K562 (cell line): ENCODE results near the gene FLAD1. TPM values are rescaled to one million over a fixed set of nuclear protein-coding genes. Genes with fewer than 3 reads are reported as not detected.

Source experiments
- ARNT ChIP-seq, 2 experiments: fragments of 450-650 bp; IDR thresholded peaks; 2 replicates each; pipeline ENCODE4 v1.6.1; 2016; ENCODE audit warnings: mild to moderate bottlenecking in 1 of 2
- BRD4 ChIP-seq: fragments of 200-600 bp; sonication (generic); IDR thresholded peaks from 2 replicates; pipeline ENCODE4 v1.6.1; 2017; ENCODE audit warnings: inconsistent platforms
- CTCF ChIP-seq, 3 experiments: IDR thresholded peaks in 2 of 3; conservative IDR thresholded peaks in 1 of 3; 2 replicates each; pipeline ENCODE4 v1.5.1; 2011 to 2012; ENCODE audit warnings: low read length in 3 of 3, mild to moderate bottlenecking in 3 of 3, control low read depth in 2 of 3, improper control_type of control experiment in 1 of 3, inconsistent platforms in 1 of 3, low read depth in 1 of 3, mixed read lengths in 1 of 3, moderate library complexity in 1 of 3; ENCODE audit not compliant: insufficient read depth in 2 of 3
- GATAD2B ChIP-seq: fragments of 450-650 bp; IDR thresholded peaks from 2 replicates; pipeline ENCODE4 v1.6.1; 2017; ENCODE audit warnings: mild to moderate bottlenecking, borderline replicate concordance
- HOXB6 ChIP-seq: fragments of 250-450 bp; sonication (Bioruptor Pico); IDR thresholded peaks from 2 replicates; pipeline ENCODE4 v1.5.1; 2022; ENCODE audit warnings: mild to moderate bottlenecking, borderline replicate concordance
- KLF16 ChIP-seq: IDR thresholded peaks from 2 replicates; pipeline ENCODE4 v1.6.1; 2016; ENCODE audit warnings: antibody characterized with exemption
- PBX2 ChIP-seq, 2 experiments: IDR thresholded peaks in 1 of 2; conservative IDR thresholded peaks in 1 of 2; 2 replicates each; pipeline ENCODE4 v1.6.1; 2016; ENCODE audit warnings: low read depth in 2 of 2, mild to moderate bottlenecking in 1 of 2, missing compliant biosample characterization in 1 of 2, missing genetic modification characterization in 1 of 2, moderate library complexity in 1 of 2
- SAFB ChIP-seq: fragments of 200-400 bp; formaldehyde crosslinking; IDR thresholded peaks from 2 replicates; pipeline ENCODE4 v1.6.1; 2017; ENCODE audit warnings: low read depth, low read length, borderline replicate concordance
- TAF1 ChIP-seq: IDR thresholded peaks from 2 replicates; pipeline ENCODE4 v1.6.1; 2011; ENCODE audit warnings: mild to moderate bottlenecking, low read length, moderate library complexity; ENCODE audit not compliant: insufficient read depth, control insufficient read depth, severe bottlenecking; ENCODE audit errors: extremely low read depth
- ZC3H4 ChIP-seq: sonication (generic); formaldehyde crosslinking; IDR thresholded peaks from 2 replicates; pipeline ENCODE4 v1.9.0; 2021; ENCODE audit warnings: missing genetic modification reagents, borderline replicate concordance
- ZNF407 ChIP-seq: fragments of 450-650 bp; IDR thresholded peaks from 2 replicates; pipeline ENCODE4 v1.6.1; 2016; ENCODE audit warnings: low read depth
- ZNF639 ChIP-seq, 2 experiments: fragments of 200-800 bp in 1 of 2; sonication (Bioruptor generic) in 1 of 2; sonication (generic) in 1 of 2; formaldehyde crosslinking in 1 of 2; IDR thresholded peaks in 1 of 2; conservative IDR thresholded peaks in 1 of 2; 2 replicates each; pipeline versions ENCODE4 v1.5.0 to v1.6.1; 2016 to 2020; ENCODE audit warnings: missing compliant biosample characterization in 1 of 2, missing genetic modification characterization in 1 of 2, missing genetic modification reagents in 1 of 2
- polyA plus RNA-seq, 8 experiments: library from polyadenylated mRNA; depleted of rRNA in 4 of 8; stranded (reverse) in 5 of 8; unstranded in 3 of 8; fragments of >200 nt; fragmentation: Nextera tagmentation in 2 of 8; fragmentation: Illumina TruSeq in 1 of 8; extraction: Ambion mirVana in 2 of 8; extraction: Trizol in 1 of 8; gene quantifications; 2 replicates each; pipeline versions ENCODE4 v1.2.1 to v1.2.3, GENCODE V29; 2011 to 2014; ENCODE audit warnings: inconsistent platforms in 1 of 8, missing spikeins in 1 of 8
- total RNA-seq, 7 experiments: library from RNA; depleted of rRNA in 6 of 7; stranded (reverse); fragments of >200 nt in 6 of 7; fragmentation: Illumina TruSeq in 2 of 7; extraction: Trizol in 2 of 7; gene quantifications; 2 replicates each; pipeline versions ENCODE4 v1.2.1 to v1.2.3, GENCODE V29; 2011 to 2021; ENCODE audit warnings: low replicate concordance in 1 of 7

Gene FLAD1
- total and polyA plus RNA-seq, 9 of the 15 experiments (the other 6 are each of a cell fraction or from before 2014, with no cell fraction given) = 24.9 to 85.8 (median 67.0) TPM

- TF ChIP-seq ZC3H4 (CRISPR knock-in tag) (0 out of 2 replicates have a peak, but pooled peaks have one; percentile 68), ARNT (IDR thresholded peaks at IDR 0.05) (no peak), BRD4 (0 out of 2 replicates have a peak, but pooled peaks have one; percentile 66), SAFB (no peak), ZNF639 (CRISPR knock-in tag; conservative IDR thresholded peaks at IDR 0.05 in 1 of 2, IDR thresholded peaks at IDR 0.05 in 1 of 2) (no peak), HOXB6 (CRISPR knock-in tag) (no peak), KLF16 (no peak), CTCF (IDR thresholded peaks at IDR 0.05 in 2 of 3, conservative IDR thresholded peaks at IDR 0.05 in 1 of 3; ENCODE audit: insufficient read depth in 2 of 3, low read depth in 1 of 3, low read length in 3 of 3) (peak in 1 of 3 experiments; percentile 5; a peak in 1 of 6 replicates), TAF1 (peak; percentile 41), ZNF407 (no peak), GATAD2B (no peak), PBX2 (CRISPR knock-in tag; IDR thresholded peaks at IDR 0.05; ENCODE audit: low read depth) (no peak), PBX2 (tag; conservative IDR thresholded peaks at IDR 0.05; ENCODE audit: low read depth) (no peak)
Measured at GRCh38 chr1:155003227-155003765, 20.2 kb downstream of the FLAD1 start (continued).
